DMS153 treated with DMSO at 0.1 percent for 48 hours (cell line): Measurements from ENCODE around the gene PRR14L.
"Not testable (repeated sequence)": the region's sequence is repeated elsewhere in the genome, so short reads cannot be mapped to it uniquely, and the experiment has no call there.

ENCODE experiments used
- DNase-seq: peaks from one replicate; lab custom pipeline; 2025; ENCODE audit not compliant: unreplicated experiment; lab: John Stamatoyannopoulos, UW

PRR14L gene

DNA sequence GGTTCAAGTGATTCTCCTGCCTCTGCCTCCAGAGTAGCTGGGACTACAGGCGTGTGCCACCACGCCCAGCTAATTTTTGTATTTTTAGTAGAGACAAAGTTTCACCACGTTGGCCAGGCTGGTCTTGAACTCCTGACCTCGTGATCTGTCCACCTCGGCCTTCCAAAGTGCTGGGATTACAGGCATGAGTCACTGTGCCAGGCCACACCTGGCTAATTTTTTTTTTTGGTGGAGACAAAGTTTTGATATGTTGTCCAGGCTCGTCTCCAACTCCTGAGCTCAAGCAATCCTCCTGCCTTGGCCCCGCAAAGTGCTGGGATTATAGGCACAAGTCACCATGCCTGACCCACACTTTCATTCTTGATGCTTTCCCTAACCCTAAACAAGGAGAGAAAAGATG lies 9.6 kb downstream of the PRR14L start:
- not testable (repeated sequence) for DNase-seq

DNA sequence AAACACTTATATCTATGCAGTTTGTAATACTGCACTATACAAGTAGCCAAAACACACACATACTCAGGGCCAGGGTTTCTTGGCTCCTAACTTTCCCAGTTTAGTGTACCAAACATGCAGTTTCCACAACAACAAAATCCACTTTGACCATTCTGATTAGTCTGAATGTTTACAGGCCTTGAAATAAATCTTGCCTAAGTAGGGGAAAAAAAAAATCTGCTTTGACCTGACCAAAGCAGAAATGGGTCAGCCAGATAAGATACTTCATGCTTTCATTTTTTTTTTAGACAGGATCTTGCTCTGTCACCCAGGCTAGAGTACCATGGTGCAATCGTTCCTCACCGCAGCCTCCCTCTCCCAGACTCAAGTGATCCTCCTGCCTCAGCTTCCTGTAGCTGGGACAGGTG lies 10.1 kb downstream of the PRR14L start:
- DNase-seq: no peak

DNA sequence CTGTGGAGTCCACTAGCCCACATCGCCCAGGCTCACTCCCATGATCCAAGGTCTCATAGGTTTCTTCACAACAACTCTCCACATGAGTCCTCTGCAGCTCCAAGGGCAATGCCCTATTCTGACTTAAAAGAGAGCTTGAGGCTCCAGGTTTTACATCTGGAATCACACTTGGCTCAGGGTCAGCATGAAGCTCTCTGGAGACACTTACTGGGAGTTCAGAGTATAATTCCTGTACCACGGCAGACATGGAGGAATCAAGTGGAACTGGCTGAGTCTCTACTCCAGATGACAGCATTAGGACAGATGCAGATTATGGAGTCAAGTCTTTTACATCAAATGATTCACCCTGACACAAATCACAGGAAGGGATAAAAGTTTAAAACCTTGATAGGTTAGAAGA lies 11.4 kb downstream of the PRR14L start:
- no peak for DNase-seq

DNA sequence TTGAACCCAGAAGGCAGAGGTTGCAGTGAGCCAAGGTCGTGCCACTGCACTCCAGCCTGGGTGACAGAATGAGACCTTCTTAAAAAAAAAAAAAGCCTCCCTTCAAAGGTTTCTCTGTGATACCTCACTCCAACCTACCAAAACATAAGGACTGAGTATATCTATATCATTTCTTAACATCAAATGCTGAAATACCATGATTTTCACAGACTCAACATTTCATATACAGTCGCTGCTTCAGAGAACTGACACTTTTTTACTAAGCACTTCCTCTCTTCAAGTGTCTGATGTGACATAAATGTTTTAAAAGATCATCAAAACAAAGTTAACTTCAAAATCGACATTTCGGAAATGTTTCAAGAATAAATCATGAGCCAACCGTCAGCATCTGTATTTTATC lies 12.0 kb downstream of the PRR14L start:
- no peak for DNase-seq

DNA sequence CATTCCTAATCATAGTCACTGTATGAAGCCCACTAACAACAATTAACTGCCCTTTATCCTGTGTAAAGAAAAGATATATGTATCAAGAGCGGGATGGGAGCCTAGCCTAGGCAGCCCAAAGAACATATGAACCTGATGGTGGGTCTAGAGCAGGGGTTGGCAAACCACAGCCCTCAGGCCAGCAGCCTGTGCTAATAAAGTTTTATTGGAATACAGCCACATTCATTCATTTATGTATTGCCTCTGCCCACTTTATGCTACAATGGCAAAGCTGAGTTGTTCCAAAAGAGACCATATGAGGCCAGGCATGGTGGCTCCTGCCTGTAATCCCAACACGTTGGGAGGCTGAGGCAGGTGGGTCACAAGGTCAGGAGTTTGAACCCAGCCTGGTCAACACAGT lies 13.5 kb downstream of the PRR14L start:
- no peak for DNase-seq

DNA sequence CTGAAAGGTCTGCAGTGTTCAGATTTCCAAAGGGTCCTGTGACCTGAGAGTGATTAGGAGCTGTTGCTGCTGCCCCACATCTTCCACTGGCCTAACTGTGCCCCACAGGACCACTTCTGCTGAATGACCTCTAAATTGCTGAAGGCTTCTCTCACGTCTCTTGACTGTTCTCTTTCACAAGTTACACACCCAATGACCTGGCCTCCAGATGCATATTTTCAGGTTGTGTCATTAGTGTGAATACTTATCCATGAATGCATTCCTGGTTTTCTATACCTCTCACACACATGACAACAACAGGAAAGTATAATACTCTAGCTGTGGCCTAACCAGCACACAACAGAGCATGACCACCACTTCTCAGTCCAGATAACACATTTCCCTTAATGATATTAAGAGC lies 15.4 kb downstream of the PRR14L start:
- no peak for DNase-seq

DNA sequence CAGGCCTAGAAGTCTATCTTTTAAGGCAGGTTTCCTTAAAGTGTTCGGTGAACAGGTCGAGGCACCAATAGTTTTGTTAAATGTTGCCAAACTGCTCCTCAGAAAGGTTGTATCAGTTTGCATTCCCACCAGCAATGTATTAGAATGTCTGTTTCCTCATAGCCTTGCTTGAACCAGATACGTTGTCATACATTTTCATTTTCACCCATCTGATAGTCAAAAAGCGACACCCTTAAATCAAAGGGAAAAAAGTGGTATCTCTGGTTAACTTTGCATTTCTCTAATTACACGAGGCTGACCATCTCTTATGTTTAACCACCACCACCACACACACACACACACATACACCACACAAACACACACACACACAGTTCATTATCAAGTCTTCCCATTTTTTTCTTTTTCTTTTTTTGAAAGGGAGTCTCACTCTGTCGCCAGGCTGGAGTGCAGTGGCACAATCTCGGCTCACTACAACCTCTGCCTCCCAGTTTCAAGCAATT lies 16.3 kb downstream of the PRR14L start:
- no peak for DNase-seq

DNA sequence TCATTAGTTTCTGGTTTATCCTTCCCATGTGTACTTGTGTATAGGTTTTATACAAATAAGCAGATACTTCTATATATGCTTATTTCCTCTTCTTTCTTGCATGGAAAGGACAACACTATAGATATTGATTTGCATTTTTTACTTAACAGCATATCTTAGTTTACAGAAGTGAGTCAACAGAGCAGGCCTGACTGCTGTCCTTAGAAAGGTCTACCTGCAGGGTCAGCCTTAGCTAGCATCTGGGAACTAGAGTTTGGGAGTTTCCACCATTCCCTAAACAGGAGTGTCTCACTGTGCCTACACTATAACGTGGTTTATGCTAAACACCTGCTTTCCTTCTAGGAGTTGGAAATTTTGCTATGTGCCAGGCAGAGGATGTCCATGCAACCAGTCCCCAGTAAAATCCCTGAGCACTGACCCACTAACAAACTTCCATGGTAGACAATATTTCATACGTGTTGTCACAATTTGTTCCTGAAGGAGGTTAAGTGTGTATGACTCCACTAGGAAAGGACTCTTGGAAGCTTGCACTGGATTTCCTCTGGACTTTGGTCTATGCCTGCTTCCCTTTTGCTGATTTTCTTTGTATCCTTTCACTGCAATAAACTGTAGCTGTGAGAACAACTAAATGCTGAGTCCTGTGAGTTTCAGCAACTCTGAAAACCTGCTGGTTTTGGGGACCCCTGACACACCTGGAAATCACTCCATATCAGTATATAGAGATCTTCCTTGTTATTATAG lies 17.7 kb downstream of the PRR14L start:
- DNase-seq: no peak

DNA sequence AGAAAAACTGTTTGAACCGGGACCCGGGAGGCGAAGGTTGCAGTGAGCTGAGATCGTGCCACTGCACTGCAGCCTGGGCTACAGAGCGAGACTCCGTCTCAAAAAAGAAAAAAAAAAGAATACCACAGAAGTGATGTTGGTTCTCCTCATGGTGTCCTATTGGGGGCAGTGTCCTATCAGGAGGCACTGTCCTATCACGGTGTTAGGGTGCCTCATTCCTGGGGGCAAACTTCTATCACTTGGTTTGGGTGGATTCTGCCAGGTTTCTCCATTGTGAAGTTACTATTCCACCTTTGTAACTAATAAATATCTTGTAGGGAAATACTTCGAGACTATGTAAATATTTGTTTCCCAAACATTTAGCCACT lies 19.6 kb downstream of the PRR14L start:
- no peak for DNase-seq

DNA sequence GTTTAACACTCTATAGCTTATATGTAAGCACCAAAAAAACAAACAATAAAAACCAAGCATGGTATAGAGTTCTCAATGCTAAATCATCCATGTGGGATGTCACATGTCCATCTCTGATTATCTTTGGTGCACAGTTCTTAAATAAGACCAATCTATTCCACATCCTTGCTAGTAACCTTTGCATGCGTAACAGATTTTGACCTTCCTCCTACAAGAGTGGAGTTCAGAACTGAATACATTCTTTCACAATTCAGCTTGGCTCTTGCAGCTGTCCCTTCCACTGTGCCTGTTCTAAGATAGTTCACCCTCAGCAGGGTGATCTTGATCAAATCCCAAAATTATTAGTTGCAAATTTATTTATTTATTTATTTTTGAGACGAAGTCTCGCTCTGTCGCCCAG lies 21.1 kb downstream of the PRR14L start:
- no peak for DNase-seq

DNA sequence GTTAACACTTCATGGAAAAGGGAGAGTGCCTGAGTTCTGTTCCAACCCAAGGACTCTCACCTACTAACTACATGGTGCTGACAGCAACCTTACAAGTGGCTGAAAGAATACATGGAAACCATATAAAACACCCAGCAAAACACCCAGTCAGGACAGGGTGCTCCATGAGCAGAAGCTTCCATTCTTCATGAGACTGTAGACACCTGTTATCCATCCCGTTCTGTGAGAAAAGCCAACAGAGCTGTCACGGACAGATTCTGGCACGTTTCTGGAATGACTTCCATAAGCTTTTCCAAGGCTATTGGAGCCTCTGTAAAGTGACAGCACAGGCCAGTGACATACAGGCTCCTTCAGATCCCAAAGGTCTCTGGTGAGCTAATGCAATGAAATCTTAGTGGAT lies 23.2 kb downstream of the PRR14L start:
- DNase-seq: no peak

DNA sequence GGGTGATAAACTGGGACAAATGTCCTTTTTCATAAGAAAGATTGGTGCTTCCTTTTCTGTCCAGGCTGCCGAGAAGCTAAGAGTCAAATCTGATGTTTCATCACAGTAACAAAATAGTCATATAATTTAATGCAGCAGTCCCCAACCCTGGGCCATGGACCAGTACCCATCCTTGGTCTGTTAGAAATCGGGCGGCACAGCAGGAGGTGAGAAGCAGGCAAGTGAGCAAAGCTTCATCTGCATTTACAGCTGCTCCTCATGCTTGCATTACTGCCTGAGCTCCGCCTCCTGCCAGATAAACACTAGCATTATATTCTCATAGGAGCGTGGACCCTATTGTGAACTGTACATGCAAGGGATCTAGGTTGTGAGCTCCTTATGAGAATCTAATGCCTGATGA lies 26.2 kb downstream of the PRR14L start:
- no peak for DNase-seq

DNA sequence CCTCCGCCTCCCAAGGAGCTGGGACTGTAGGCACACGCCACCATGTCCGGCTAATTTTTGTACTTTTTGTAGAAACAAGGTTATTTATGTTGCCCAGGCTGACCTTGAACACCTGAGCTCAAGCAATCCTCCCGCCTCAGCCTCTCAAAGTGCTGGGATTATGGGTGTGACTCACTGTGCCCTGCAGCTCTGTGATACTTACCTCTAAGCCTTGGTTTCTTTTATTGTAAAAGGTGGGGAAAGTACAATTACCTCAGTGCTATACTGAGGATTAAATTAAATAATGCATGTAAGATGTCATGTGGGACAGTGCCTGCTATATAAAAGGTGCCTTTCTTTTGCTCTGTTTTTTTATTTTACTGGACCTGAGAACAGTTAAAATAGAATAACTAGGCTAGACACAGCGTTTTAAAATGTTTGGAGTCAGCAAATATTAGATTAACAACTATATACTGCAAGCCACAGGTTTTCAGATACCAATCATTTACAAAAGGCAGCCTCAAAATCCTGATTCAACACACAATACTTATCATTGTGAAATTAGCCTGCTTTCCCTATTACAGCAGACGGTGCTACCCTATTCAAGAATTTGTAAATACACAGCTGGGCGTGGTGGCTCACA lies 30.0 kb downstream of the PRR14L start:
- no peak for DNase-seq

DNA sequence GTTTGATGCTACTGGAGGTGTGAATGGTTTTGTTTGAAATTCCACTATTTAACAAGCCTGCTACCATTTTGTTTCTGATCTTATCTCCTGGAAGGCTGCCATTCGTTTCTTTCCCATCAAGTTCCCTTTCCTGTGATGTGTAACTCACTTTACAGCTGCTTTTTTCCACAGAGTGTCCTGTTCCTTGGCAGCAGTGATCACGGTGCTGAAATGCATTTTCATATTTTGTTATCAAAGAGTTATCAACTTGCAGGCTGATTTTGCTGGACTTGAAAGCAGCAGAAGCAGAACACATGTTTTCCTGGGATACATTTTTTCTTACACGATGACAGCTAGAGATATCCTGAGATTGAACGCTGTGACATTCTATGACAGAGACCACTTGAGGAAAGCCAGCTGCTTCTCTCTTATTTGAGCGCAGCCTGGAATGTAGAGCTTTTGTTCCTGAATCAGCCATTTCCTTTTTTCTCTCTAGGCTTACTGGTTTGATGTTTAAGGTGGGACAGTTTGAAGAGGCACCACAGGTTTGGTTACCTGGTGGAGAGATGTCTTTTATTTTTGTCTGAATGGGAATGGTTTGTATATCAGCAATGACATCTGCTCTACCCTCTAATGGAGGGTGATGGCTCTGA lies 34.7 kb downstream of the PRR14L start:
- no peak for DNase-seq

DNA sequence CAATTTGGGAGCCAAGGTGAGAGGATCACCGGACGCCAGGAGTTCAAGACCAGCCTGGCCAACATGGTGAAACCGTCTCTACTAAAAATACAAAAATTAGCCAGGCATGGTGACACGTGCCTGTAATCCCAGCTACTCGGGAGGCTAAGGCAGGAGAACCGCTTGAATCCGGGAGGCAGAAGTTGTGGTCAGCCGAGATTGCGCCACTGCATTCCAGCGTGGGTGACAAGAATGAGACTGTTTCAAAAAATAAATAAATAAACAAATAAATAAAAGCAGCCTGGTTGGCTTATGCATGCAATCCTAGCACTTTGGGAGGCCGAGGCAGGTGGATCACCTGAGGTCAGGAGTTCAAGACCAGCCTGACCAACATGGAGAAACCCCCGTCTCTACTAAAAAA lies 38.7 kb downstream of the PRR14L start:
- DNase-seq: not testable (repeated sequence)

DNA sequence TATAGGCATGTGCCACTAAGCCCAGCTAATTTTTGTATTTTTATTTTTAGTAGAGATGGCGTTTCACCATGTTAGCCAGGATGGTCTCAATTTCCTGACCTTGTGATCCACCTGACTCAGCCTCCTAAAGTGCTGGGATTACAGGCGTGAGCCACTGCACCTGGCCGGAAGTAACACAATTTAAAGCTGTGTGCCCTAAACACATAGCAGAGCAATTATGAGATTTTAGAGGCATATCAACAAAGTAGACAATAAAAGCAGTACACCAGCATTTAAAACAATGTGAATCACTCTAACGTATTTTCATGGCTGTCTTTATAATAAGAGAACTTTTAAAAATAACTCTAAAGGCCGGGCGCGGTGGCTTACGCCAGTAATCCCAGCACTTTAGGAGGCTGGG lies 42.4 kb downstream of the PRR14L start:
- no peak for DNase-seq

DNA sequence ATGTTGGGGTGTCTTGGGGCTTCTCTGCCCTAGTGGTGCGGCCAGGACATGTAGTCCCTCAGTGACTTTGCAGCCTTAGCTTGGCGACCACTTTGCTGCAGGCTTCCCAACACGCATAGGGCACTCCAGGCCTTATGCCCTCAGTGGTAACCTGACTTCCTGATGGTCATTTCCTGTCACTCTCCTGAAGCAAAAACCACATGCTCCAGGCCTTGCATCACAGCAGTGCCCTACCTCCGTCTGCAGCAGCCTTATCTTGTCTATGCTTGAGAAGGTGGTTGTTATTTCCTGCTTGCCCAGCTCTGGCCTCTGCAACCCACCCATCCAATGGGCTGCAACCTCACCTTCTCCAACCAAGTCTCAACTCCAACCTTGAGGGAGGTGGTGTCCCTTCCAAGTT lies 54.5 kb downstream of the PRR14L start:
- no peak for DNase-seq

DNA sequence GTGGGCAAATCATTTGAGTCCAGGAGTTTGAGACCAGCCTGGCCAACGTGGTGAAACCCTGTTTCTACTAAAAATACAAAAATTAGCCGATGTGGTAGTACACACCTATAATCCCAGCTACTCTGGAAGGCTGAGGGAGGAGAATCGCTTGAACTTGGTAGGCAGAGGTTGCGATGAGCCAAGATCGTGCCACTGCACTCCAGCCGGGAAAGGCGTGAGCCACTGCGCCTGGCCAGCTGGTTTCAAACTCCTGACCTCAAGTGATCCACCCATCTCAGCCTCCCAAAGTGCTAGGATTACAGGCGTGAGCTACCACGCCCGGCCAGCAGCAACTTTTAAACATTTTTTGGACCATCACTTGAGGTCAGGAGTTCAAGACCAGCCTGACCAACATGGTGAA lies 55.9 kb downstream of the PRR14L start:
- not testable (repeated sequence) for DNase-seq

DNA sequence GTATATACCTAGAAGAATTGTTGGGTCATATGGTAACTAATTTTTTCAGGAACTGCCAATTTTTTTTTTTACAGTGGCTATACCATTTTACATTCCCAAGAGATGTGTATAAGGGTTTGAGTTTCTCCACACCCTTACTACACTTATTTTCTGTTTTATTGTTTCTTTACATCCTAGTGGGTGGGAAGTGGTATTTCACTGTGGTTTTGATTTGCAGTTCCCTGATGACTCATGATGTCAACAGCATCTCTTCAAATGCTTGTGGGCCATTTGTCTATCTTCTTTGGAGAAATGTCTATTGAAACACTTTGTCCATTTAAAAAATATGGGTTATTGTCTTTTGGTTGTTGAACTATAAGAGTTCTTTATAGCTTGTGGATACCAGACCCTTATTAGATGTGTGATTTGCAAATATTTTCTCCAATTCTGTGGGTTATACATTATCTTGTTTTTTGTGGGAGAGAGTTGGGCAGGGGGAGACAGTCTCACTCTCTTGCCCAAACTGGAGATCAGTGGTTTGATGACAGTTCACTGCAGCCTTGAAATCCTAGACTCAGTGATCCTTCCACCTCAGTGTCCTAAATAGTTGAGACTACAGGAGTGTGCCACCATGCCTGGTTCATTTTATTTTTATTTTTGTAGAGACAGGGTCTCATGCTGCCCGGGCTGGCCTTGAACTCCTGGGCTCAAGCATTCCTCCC lies 57.6 kb downstream of the PRR14L start:
- DNase-seq: no peak

DNA sequence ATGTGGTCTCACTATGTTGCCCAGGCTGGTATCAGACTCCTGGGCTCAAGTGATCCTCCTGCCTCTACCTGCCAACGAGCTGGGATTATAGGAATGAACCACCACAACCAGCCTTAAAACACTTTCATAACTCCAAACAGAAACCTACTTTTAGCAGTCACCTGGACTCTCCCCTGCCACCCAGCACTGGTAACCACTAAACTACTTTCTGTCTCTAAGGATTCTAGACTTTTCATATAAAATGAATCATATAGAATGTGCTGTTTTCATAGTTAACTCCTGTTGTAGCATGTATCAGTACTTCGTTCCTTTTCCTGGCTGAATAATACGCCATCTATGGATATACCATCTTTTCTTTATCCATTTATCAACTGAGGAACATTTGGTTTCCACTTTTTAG lies 58.5 kb downstream of the PRR14L start:
- DNase-seq: no peak

DNA sequence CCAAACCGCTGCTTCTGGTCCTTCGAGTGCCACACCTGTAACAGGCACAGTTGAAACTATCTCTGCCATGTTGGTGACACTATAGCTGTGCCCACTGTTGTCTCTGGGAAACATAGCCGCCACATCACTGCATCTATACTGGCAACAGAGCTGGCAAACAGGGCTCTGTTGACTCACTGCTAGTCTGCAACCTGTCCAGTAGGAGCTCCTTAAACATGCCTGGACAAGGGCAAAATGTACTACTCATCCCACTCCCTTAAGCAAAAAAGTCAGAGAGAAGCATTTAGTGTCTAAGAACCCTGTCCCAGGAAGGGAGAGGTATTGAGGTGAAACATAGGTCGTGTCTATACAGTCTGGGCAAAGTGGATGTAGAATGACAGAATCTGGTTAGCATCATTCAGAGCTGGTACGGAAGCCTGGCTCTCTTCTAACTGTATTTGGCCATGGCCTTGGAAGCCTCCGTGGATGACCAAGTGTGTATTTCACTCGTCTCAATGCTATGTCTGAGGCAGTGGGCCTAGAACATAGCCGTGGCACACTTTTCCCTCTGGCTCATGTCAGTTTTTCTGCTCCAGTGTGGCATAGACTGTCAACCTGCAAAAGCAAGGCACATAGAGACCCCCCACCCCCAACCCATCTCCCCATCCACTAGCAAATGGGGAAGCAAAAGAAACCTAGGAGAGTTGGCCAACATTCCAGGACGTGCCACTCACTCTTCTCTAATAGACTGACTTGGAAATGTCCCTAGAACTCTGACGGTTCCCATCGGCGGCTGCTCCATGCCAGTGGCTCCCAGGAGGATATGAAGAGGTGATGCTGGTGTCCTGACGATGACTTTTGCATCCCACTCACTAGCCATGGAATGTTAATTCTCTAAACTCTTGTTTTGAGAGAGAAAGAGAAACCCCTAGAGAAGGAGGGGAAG lies 66.5 kb downstream of the PRR14L start:
- DNase-seq: no peak
